Upper lobe of left lung (tissue), 4 donors: Measurements from ENCODE around the gene PHF2.

Experiments
- CTCF ChIP-seq, 6 experiments: fragments of 450-650 bp in 4 of 6; fragments of 200-600 bp in 2 of 6; sonication (generic) in 2 of 6; IDR thresholded peaks; one replicate each; pipeline ENCODE4 v1.5.1; 2016 to 2019; ENCODE audit warnings: antibody characterized with exemption in 6 of 6
- EP300 ChIP-seq, 4 donors: sonication (generic); formaldehyde crosslinking; IDR thresholded peaks; one replicate each; pipeline ENCODE4 v1.5.1; 2017; ENCODE audit warnings: antibody characterized with exemption in 4 of 4, control low read depth in 2 of 4

- TF ChIP-seq EP300 (IDR thresholded peaks at IDR 0.05) (no peak), CTCF (IDR thresholded peaks at IDR 0.05) (no peak)
Observed at GRCh38 chr9:93668261-93668871, 92.0 kb downstream of the PHF2 start.
